HL-60 (cell line): ENCODE measurements around the gene KRT12.

Experiments
- GABPA ChIP-seq: IDR thresholded peaks from 2 replicates; pipeline ENCODE4 v1.6.1; 2012; ENCODE audit warnings: low read depth
- POLR2AphosphoS5 ChIP-seq: IDR thresholded peaks from 2 replicates; pipeline ENCODE4 v1.6.1; 2012; ENCODE audit warnings: low read depth
- SPI1 ChIP-seq: IDR thresholded peaks from 2 replicates; pipeline ENCODE4 v1.6.1; 2012; ENCODE audit warnings: low read depth, mild to moderate bottlenecking, borderline replicate concordance
- TF ChIP-seq, protein P1 (sequence below): IDR thresholded peaks from one replicate; pipeline ENCODE4 v1.5.1; 2011; ENCODE audit warnings: low read length, control low read depth, inconsistent platforms; ENCODE audit not compliant: insufficient read depth
- TF ChIP-seq, protein P2 (sequence below): IDR thresholded peaks from 2 replicates; pipeline ENCODE4 v1.6.1; 2012; ENCODE audit warnings: low read depth; ENCODE audit not compliant: insufficient replicate concordance

- TF ChIP-seq POLR2AphosphoS5 (no peak), GABPA (no peak), SPI1 (no peak)
- TF ChIP-seq, protein P1, sequence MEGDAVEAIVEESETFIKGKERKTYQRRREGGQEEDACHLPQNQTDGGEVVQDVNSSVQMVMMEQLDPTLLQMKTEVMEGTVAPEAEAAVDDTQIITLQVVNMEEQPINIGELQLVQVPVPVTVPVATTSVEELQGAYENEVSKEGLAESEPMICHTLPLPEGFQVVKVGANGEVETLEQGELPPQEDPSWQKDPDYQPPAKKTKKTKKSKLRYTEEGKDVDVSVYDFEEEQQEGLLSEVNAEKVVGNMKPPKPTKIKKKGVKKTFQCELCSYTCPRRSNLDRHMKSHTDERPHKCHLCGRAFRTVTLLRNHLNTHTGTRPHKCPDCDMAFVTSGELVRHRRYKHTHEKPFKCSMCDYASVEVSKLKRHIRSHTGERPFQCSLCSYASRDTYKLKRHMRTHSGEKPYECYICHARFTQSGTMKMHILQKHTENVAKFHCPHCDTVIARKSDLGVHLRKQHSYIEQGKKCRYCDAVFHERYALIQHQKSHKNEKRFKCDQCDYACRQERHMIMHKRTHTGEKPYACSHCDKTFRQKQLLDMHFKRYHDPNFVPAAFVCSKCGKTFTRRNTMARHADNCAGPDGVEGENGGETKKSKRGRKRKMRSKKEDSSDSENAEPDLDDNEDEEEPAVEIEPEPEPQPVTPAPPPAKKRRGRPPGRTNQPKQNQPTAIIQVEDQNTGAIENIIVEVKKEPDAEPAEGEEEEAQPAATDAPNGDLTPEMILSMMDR, result no peak
- TF ChIP-seq, protein P2, sequence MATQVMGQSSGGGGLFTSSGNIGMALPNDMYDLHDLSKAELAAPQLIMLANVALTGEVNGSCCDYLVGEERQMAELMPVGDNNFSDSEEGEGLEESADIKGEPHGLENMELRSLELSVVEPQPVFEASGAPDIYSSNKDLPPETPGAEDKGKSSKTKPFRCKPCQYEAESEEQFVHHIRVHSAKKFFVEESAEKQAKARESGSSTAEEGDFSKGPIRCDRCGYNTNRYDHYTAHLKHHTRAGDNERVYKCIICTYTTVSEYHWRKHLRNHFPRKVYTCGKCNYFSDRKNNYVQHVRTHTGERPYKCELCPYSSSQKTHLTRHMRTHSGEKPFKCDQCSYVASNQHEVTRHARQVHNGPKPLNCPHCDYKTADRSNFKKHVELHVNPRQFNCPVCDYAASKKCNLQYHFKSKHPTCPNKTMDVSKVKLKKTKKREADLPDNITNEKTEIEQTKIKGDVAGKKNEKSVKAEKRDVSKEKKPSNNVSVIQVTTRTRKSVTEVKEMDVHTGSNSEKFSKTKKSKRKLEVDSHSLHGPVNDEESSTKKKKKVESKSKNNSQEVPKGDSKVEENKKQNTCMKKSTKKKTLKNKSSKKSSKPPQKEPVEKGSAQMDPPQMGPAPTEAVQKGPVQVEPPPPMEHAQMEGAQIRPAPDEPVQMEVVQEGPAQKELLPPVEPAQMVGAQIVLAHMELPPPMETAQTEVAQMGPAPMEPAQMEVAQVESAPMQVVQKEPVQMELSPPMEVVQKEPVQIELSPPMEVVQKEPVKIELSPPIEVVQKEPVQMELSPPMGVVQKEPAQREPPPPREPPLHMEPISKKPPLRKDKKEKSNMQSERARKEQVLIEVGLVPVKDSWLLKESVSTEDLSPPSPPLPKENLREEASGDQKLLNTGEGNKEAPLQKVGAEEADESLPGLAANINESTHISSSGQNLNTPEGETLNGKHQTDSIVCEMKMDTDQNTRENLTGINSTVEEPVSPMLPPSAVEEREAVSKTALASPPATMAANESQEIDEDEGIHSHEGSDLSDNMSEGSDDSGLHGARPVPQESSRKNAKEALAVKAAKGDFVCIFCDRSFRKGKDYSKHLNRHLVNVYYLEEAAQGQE, result no peak
Observed at GRCh38 chr17:40902498-40902897, 35.5 kb upstream of the KRT12 start.
